ENCODE measurements around the gene ERC2. TPM values are rescaled to one million over a fixed set of nuclear protein-coding genes. Genes with fewer than 3 reads are reported as not detected.

ERC2 gene
- total and polyA plus RNA-seq, 2 of the 8 experiments (the other 6 are each of a cell fraction or from before 2014, with no cell fraction given) = 16.4 to 22.8 TPM

GRCh38 chr3:56491566-56491965, 23.3 kb upstream of the ERC2 start:
- Histone ChIP-seq H2BK5ac (ENCODE audit: low read depth, low read length) (no peak overlapping the region), H3K56ac (replicated peaks; ENCODE audit: insufficient read length, low read depth, low read length) (no peak overlapping the region), H4K91ac (replicated peaks; ENCODE audit: insufficient read length, low read length) (no peak overlapping the region), H4K5ac (ENCODE audit: insufficient read length, low read depth, low read length) (no peak overlapping the region), H3K27ac (ENCODE audit: low read depth, low read length) (no peak overlapping the region), H3K27me3 (replicated peaks in 1 of 4; ENCODE audit: control insufficient read depth in 3 of 4, extremely low read depth in 1 of 4, insufficient read depth in 3 of 4, low read length in 3 of 4) (no peaks in the 10 kb centered on the region), H3K9ac (replicated peaks in 1 of 4; ENCODE audit: extremely low read depth in 1 of 4, low read depth in 3 of 4, low read length in 3 of 4) (no peak overlapping the region), H3K14ac (ENCODE audit: insufficient read length) (no peak overlapping the region), H3K23ac (ENCODE audit: insufficient read length) (no peak overlapping the region), H3K18ac (ENCODE audit: extremely low read depth, low read length) (no peak overlapping the region), H3K4ac (replicated peaks; ENCODE audit: insufficient read length, low read depth, low read length) (no peak overlapping the region), H4K20me1 (replicated peaks in 1 of 2; ENCODE audit: control insufficient read depth in 1 of 2, insufficient read depth in 2 of 2, low read length in 2 of 2) (no peaks in the 10 kb centered on the region), H2BK15ac (ENCODE audit: low read length) (no peak overlapping the region), H3K4me2 (ENCODE audit: insufficient read depth in 1 of 2, low read depth in 2 of 2, low read length in 2 of 2) (no peak overlapping the region), H2AFZ (ENCODE audit: low read length) (no peak overlapping the region), H2BK20ac (ENCODE audit: low read length) (no peak overlapping the region), H3K4me3 (ENCODE audit: extremely low read depth in 1 of 4, insufficient read depth in 2 of 4, low read depth in 3 of 4, low read length in 4 of 4) (no peak overlapping the region), H3K4me1 (replicated peaks in 1 of 4; ENCODE audit: control insufficient read depth in 3 of 4, insufficient read depth in 4 of 4, low read length in 3 of 4) (no peaks in the 10 kb centered on the region), H2AK5ac (ENCODE audit: low read depth, low read length) (no peak overlapping the region), H2BK120ac (replicated peaks; ENCODE audit: low read depth, low read length) (no peak overlapping the region), H3K79me2 (ENCODE audit: control insufficient read depth in 1 of 2, insufficient read depth in 2 of 2, low read length in 2 of 2) (no peaks in the 10 kb centered on the region), H3K9me3 (ENCODE audit: insufficient read depth in 2 of 2, low read depth in 1 of 2, low read length in 1 of 2) (no peaks in the 10 kb centered on the region), H2BK12ac (ENCODE audit: low read depth, low read length) (no peak overlapping the region), H3K79me1 (ENCODE audit: low read depth, low read length) (no peaks in the 10 kb centered on the region), H4K8ac (ENCODE audit: extremely low read depth, insufficient read depth, low read length) (no peak overlapping the region), H3K36me3 (ENCODE audit: control insufficient read depth in 2 of 4, insufficient read depth in 4 of 4, low read length in 3 of 4) (no peaks in the 10 kb centered on the region), H3K23me2 (ENCODE audit: low read depth, low read length) (no peaks in the 10 kb centered on the region)
- WGBS, 2 experiments (ENCODE audit: extremely low coverage in 1 of 2, insufficient coverage in 1 of 2, insufficient read length in 1 of 2, insufficient replicate concordance in 2 of 2, low coverage in 1 of 2, low lambda C conversion rate in 2 of 2, missing lambda C conversion rate in 1 of 2) = 90% methylated on average over 2 of the region's 2 CpGs; no CpG with 5 or more reads in 1 of the 2 experiments
- TF ChIP-seq SP1 (IDR thresholded peaks at IDR 0.05; ENCODE audit: low read depth, low read length) (no peak), SIX5 (IDR thresholded peaks at IDR 0.05; ENCODE audit: low read depth, low read length) (no peak), E2F6 (IDR thresholded peaks at IDR 0.05) (no peak), JUND (IDR thresholded peaks at IDR 0.05; ENCODE audit: low read length) (no peak), SAP30 (IDR thresholded peaks at IDR 0.05; ENCODE audit: insufficient read depth, insufficient replicate concordance, low read length) (no peak), CBX8 (IDR thresholded peaks at IDR 0.05; ENCODE audit: borderline replicate concordance, low read depth, low read length) (no peak), ZNF274 (IDR thresholded peaks at IDR 0.05; ENCODE audit: borderline replicate concordance, extremely low read depth, low read length) (no peak)
- no peak for FAIRE-seq
- CTCF ChIA-PET (ENCODE audit: partially characterized antibody) = interaction anchor here (1.0 to 1.3 kb wide), 4 partner anchors 8 to 152 kb away, joined by 3 to 10 read pairs (median 4); no protein-coding TSS in a partner anchor
- DNase-seq (ENCODE audit: low read depth in 1 of 2, low spot score in 2 of 2) = no peak
- POLR2A ChIA-PET (ENCODE audit: partially characterized antibody) = no interaction called here

All from H1 (cell line).